Measurements from ENCODE around the gene TEX53.

GRCh38 chr9:114678795-114679194, 21.2 kb upstream of the TEX53 start:
- no peak for TF ChIP-seq CTCF (IDR thresholded peaks at IDR 0.05; ENCODE audit: poor library complexity)
- TF ChIP-seq EZH2 (IDR thresholded peaks at IDR 0.05; ENCODE audit: borderline replicate concordance), result no peak
